HepG2 (cell line): Measurements from ENCODE around the gene UBAC2. TPM values are rescaled to one million over a fixed set of nuclear protein-coding genes. Genes with fewer than 3 reads are reported as not detected.

ENCODE experiments used
- ATAC-seq: fragments of 200-7000 bp; cut with Tn5 transposase; 3 replicates; pipeline ENCODE4 v1.9.1; 2020; ENCODE audit warnings: mild to moderate bottlenecking, moderate library complexity
- BruUV-seq: library from RNA; stranded (reverse); fragments of 400-500 nt; replicated peaks from 2 replicates; lab custom pipeline; 2021; lab: Mats Ljungman, UMichigan
- CTCF ChIA-PET: fragments of 300-600 bp; formaldehyde crosslinking; extraction: SDS; loops from one replicate; lab custom pipeline; 2021; ENCODE audit warnings: low total read pairs, inconsistent platforms, low intra/inter-chr PET ratio; lab: Yijun Ruan, JAX
- POLR2A ChIA-PET: fragments of 350-600 bp; sonication (Branson Sonifier 250); formaldehyde crosslinking; loops from one replicate; lab custom pipeline; 2020; ENCODE audit warnings: antibody characterized with exemption, inconsistent platforms; lab: Yijun Ruan, JAX
- DNase-seq: peaks from one replicate; pipeline ENCODE4 v3.0.0-alpha.2; 2015; ENCODE audit warnings: low spot score
- FAIRE-seq: peaks from 3 replicates; lab custom pipeline; 2011; peaks lifted over from hg19 to GRCh38; lab: Jason Lieb, UNC
- H2AFZ ChIP-seq: one replicate; pipeline ENCODE4 v1.6.1; 2011; ENCODE audit warnings: low read length, inconsistent platforms
- H3K27ac ChIP-seq: fragments of 300-600 bp; 3 replicates; pipeline ENCODE4 v1.8.0; 2011; ENCODE audit warnings: mixed run types, mild to moderate bottlenecking, mixed read lengths, low read length, inconsistent platforms; ENCODE audit not compliant: insufficient read depth; ENCODE audit errors: extremely low read length
- H3K27me3 ChIP-seq, 2 experiments: fragments of 200-600 bp in 1 of 2; 2 replicates in 1 of 2; 3 replicates in 1 of 2; pipeline versions ENCODE4 v1.6.0 to v1.8.0; 2011; ENCODE audit warnings: low read length in 2 of 2, mild to moderate bottlenecking in 2 of 2, moderate library complexity in 2 of 2, inconsistent platforms in 1 of 2; ENCODE audit not compliant: insufficient read depth in 2 of 2, control insufficient read depth in 1 of 2
- H3K36me3 ChIP-seq, 2 experiments: fragments of 200-600 bp in 1 of 2; replicated peaks in 1 of 2; 2 replicates in 1 of 2; 3 replicates in 1 of 2; pipeline versions ENCODE4 v1.5.1 to v1.8.0; 2011; ENCODE audit warnings: low read length in 2 of 2, inconsistent platforms in 1 of 2; ENCODE audit not compliant: insufficient read depth in 2 of 2, control insufficient read depth in 1 of 2
- H3K4me1 ChIP-seq: 2 replicates; pipeline ENCODE4 v1.5.1; 2012; ENCODE audit warnings: low read length, inconsistent platforms; ENCODE audit not compliant: insufficient read depth
- H3K4me2 ChIP-seq: 2 replicates; pipeline ENCODE4 v1.6.0; 2011; ENCODE audit warnings: low read depth, low read length, inconsistent platforms
- H3K4me3 ChIP-seq, 3 experiments: fragments of 200-600 bp in 1 of 3; sonication (generic), shearing (Covaris generic) in 1 of 3; replicated peaks in 1 of 3; 2 replicates each; pipeline ENCODE4 v1.5.1; 2011 to 2016; ENCODE audit warnings: low read length in 3 of 3, inconsistent platforms in 2 of 3, low read depth in 2 of 3, mild to moderate bottlenecking in 2 of 3, control low read depth in 1 of 3, mixed read lengths in 1 of 3; ENCODE audit not compliant: insufficient read depth in 1 of 3
- H3K79me2 ChIP-seq: one replicate; pipeline ENCODE4 v1.6.1; 2011; ENCODE audit warnings: low read length, inconsistent platforms; ENCODE audit not compliant: insufficient read depth
- H3K9ac ChIP-seq: 2 replicates; pipeline ENCODE4 v1.6.0; 2011; ENCODE audit warnings: mild to moderate bottlenecking, low read depth, low read length, inconsistent platforms; ENCODE audit not compliant: insufficient read depth
- H3K9me3 ChIP-seq: 2 replicates; pipeline ENCODE4 v1.5.1; 2012; ENCODE audit warnings: mild to moderate bottlenecking, low read length
- H4K20me1 ChIP-seq: 2 replicates; pipeline ENCODE4 v1.6.0; 2011; ENCODE audit warnings: inconsistent platforms, mild to moderate bottlenecking, low read length, moderate library complexity; ENCODE audit not compliant: insufficient read depth
- ESRRA ChIP-seq: sonication (generic); formaldehyde crosslinking; IDR thresholded peaks from 2 replicates; pipeline ENCODE4 v1.5.1; 2020; ENCODE audit warnings: mild to moderate bottlenecking, low read depth, missing genetic modification reagents
- MZF1 ChIP-seq: sonication (generic); formaldehyde crosslinking; IDR thresholded peaks from 2 replicates; pipeline ENCODE4 v1.8.1; 2023; ENCODE audit warnings: mild to moderate bottlenecking, missing genetic modification reagents, borderline replicate concordance
- NCOA1 ChIP-seq: sonication (generic); formaldehyde crosslinking; IDR thresholded peaks from 2 replicates; pipeline ENCODE4 v1.9.0; 2021; ENCODE audit warnings: missing genetic modification reagents
- SNAI1 ChIP-seq: sonication (generic); formaldehyde crosslinking; IDR thresholded peaks from 2 replicates; pipeline ENCODE4 v1.5.0; 2020; ENCODE audit warnings: mild to moderate bottlenecking, missing genetic modification reagents, borderline replicate concordance
- SP5 ChIP-seq: IDR thresholded peaks from 2 replicates; pipeline ENCODE4 v1.6.1; 2016; ENCODE audit warnings: low read depth, borderline replicate concordance
- SYNCRIP ChIP-seq: fragments of 200-400 bp; formaldehyde crosslinking; IDR thresholded peaks from 2 replicates; pipeline ENCODE4 v1.6.1; 2018; ENCODE audit warnings: mild to moderate bottlenecking, low read depth, low read length; ENCODE audit not compliant: insufficient read depth
- YEATS2 ChIP-seq: sonication (generic); formaldehyde crosslinking; IDR thresholded peaks from 2 replicates; pipeline ENCODE4 v1.4.0; 2020; ENCODE audit warnings: missing genetic modification reagents, borderline replicate concordance
- ZNF550 ChIP-seq: sonication (generic); formaldehyde crosslinking; IDR thresholded peaks from 2 replicates; pipeline ENCODE4 v1.4.0; 2020; ENCODE audit warnings: mild to moderate bottlenecking, missing genetic modification reagents, borderline replicate concordance
- WGBS: methylation state at CpG from one replicate; pipeline ENCODE4 v1.1.6; 2017; ENCODE audit warnings: low lambda C conversion rate; 5-methylcytosine and 5-hydroxymethylcytosine counted together
- in situ Hi-C: cut with HindIII; loops from 2 replicates; pipeline ENCODE4 v1.10.0; 2017; ENCODE audit warnings: low pct_unique_long_range_greater_than_20kb; ENCODE audit not compliant: extremely low pct_ligation_motif_present
- intact Hi-C: fragments of 100-400 bp; cut with micrococcal nuclease; formaldehyde crosslinking; loops from one replicate; pipeline ENCODE4 v1.10.0; 2022; ENCODE audit not compliant: unreplicated experiment
- polyA plus RNA-seq, 8 experiments: library from polyadenylated mRNA; depleted of rRNA in 3 of 8; stranded (reverse) in 7 of 8; unstranded in 1 of 8; fragments of >200 nt; fragmentation: Illumina TruSeq in 4 of 8; extraction: Trizol in 4 of 8; gene quantifications; 2 replicates each; pipeline versions ENCODE4 v1.2.1 to v1.2.3, GENCODE V29; 2011 to 2016; ENCODE audit warnings: low read depth in 4 of 8, missing spikeins in 1 of 8, mixed read lengths in 1 of 8; ENCODE audit not compliant: insufficient read depth in 1 of 8
- total RNA-seq, 5 experiments: library from RNA; depleted of rRNA; stranded (reverse); fragments of >200 nt; fragmentation: Illumina TruSeq; extraction: Trizol; gene quantifications; 2 replicates each; pipeline ENCODE4 v1.2.3, GENCODE V29; 2016; ENCODE audit warnings: low read depth in 1 of 5
- TF ChIP-seq, protein P1 (sequence below): IDR thresholded peaks from 2 replicates; pipeline ENCODE4 v1.6.1; 2016; ENCODE audit warnings: mild to moderate bottlenecking
- TF ChIP-seq, protein P2 (sequence below): sonication (generic); formaldehyde crosslinking; IDR thresholded peaks from 2 replicates; pipeline ENCODE4 v1.4.0; 2020; ENCODE audit warnings: missing genetic modification reagents

Gene UBAC2
- total and polyA plus RNA-seq, 2 of the 13 experiments (the other 11 are each of a cell fraction or from before 2014, with no cell fraction given) = 61.3 to 80.8 TPM

DNA sequence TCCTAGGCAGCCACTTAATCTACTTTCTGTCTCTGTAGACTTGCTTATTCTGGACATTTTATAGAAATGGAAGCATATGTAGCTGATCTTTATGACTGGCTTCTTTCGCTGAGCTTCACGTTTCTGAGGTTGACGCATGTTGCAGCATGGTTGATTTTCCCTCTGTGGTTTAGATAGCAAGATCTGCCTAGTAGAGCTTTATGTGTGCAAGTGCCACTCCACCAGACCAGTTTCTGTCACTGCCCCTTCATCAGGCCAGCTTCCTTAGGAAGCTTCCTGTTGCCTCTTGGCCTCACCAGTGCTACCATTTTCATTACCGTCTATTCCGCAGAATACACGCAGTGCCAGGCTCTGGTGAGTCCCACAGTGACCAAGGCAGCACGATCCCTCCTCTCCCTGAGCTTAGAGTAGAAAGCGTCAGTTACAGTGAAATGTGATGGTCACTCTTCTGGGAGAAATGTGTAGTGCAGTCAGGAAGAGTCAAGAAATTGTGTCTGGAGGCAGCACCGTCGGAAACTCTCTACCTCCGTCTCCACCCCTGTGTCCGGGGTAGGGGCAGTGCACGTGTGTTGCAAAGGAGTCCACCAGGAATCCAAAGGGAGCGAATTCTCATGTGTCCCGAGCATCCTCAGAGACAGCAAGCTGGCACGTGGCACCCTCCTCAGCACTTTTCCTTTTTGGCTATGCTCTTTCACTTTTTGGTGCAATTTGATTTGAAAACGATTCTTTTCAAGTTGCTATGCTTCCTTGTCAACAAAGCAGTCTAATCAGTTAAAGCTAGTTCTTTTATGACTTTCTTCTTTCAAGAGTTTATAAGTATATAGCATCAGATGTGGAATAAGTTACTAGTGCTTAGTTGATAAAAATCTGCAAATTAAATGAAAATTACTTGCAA, 151.9 kb downstream of the UBAC2 start:
- intact Hi-C loops (no loop called here), in situ Hi-C loops (no loop called here)
- DNase-seq (no peak), ATAC-seq (no peak), FAIRE-seq (no peak)
- Histone ChIP-seq H2AFZ (no peak overlapping the region), H3K4me3 (no peak overlapping the region), H3K9me3 (no peaks in the 10 kb centered on the region), H3K4me1 (no peaks in the 10 kb centered on the region), H3K27ac (no peak overlapping the region), H3K4me2 (no peak overlapping the region), H3K27me3 (no peaks in the 10 kb centered on the region; a peak in 1 of 5 replicates), H4K20me1 (no peaks in the 10 kb centered on the region; the same call in 1 of the 2 replicates), H3K36me3 (peaks cover 10 to 47% of the 10 kb centered on the region in 2 experiments), H3K9ac (no peak overlapping the region), H3K79me2 (no peaks in the 10 kb centered on the region)
- TF ChIP-seq SYNCRIP = no peak
- no peak for TF ChIP-seq YEATS2 (CRISPR knock-in tag)
- no TSS peak for BruUV-seq
- CTCF ChIA-PET = no interaction called here
- POLR2A ChIA-PET = no interaction called here
- 98% methylated on average over 16 of the region's 17 CpGs for WGBS

DNA sequence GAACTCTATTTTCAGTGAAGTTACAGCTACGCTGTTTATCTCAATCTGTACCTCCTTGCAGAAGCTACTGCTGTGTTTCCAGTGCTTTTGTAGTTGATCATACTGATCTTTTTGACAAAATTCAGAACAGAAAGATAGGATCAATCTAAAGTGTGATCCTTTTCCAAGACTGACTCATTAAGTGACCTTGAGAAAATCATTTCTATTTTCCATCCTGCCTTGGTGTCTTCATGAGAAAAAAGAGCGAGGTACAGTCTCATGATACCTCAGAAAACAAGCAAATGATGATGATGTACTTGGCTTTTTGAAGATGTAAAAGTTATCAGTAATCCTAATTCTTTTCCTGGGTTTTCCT, 152.6 kb downstream of the UBAC2 start:
- no peak for DNase-seq
- Histone ChIP-seq H4K20me1 (no peaks in the 10 kb centered on the region; the same call in 1 of the 2 replicates), H3K4me2 (no peak overlapping the region), H3K36me3 (peaks cover 14 to 47% of the 10 kb centered on the region in 2 experiments), H3K27ac (no peak overlapping the region), H3K9ac (no peak overlapping the region), H3K27me3 (no peaks in the 10 kb centered on the region; a peak in 1 of 5 replicates), H3K79me2 (no peaks in the 10 kb centered on the region), H3K4me1 (no peaks in the 10 kb centered on the region), H3K4me3 (no peak overlapping the region), H3K9me3 (no peaks in the 10 kb centered on the region), H2AFZ (no peak overlapping the region)
- intact Hi-C loops (no loop called here), in situ Hi-C loops (no loop called here)
- BruUV-seq = no TSS peak
- ATAC-seq = no peak
- POLR2A ChIA-PET = no interaction called here
- no peak for FAIRE-seq
- no peak for TF ChIP-seq SP5
- TF ChIP-seq ZNF550 (CRISPR knock-in tag) = no peak
- TF ChIP-seq, protein P1, sequence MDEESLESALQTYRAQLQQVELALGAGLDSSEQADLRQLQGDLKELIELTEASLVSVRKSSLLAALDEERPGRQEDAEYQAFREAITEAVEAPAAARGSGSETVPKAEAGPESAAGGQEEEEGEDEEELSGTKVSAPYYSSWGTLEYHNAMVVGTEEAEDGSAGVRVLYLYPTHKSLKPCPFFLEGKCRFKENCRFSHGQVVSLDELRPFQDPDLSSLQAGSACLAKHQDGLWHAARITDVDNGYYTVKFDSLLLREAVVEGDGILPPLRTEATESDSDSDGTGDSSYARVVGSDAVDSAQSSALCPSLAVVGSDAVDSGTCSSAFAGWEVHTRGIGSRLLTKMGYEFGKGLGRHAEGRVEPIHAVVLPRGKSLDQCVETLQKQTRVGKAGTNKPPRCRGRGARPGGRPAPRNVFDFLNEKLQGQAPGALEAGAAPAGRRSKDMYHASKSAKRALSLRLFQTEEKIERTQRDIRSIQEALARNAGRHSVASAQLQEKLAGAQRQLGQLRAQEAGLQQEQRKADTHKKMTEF (CRISPR knock-in tag) = no peak
- TF ChIP-seq SNAI1 (CRISPR knock-in tag) = no peak
- TF ChIP-seq ESRRA = no peak
- no peak for TF ChIP-seq NCOA1 (CRISPR knock-in tag)
- TF ChIP-seq MZF1 (CRISPR knock-in tag) = no peak
- TF ChIP-seq, protein P2, sequence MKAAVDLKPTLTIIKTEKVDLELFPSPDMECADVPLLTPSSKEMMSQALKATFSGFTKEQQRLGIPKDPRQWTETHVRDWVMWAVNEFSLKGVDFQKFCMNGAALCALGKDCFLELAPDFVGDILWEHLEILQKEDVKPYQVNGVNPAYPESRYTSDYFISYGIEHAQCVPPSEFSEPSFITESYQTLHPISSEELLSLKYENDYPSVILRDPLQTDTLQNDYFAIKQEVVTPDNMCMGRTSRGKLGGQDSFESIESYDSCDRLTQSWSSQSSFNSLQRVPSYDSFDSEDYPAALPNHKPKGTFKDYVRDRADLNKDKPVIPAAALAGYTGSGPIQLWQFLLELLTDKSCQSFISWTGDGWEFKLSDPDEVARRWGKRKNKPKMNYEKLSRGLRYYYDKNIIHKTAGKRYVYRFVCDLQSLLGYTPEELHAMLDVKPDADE (CRISPR knock-in tag) = no peak
- 95% methylated on average over 2 of the region's 2 CpGs for WGBS
- CTCF ChIA-PET = no interaction called here
